Lung (tissue), 12 donors: ENCODE measurements around the gene SPATA31C2. TPM values are rescaled to one million over a fixed set of nuclear protein-coding genes. Genes with fewer than 3 reads are reported as not detected.
A peak's percentile ranks its signal among the peaks of the same experiment; 100 is the strongest.

Experiments
- ATAC-seq: fragments of 200-7000 bp; cut with Tn5 transposase; one replicate; pipeline ENCODE4 v1.9.1; 2020; ENCODE audit warnings: moderate number of reproducible peaks; ENCODE audit not compliant: insufficient read depth, low FRiP score
- DNase-seq, 3 donors: peaks; one replicate each; pipeline ENCODE4 v3.0.0-alpha.2; 2013 to 2017
- H3K27ac ChIP-seq, 2 donors: one replicate each; pipeline ENCODE4 v1.5.1; 2013; ENCODE audit warnings: mild to moderate bottlenecking in 2 of 2, moderate library complexity in 2 of 2, control low read depth in 1 of 2, inconsistent platforms in 1 of 2, low read depth in 1 of 2, low read length in 1 of 2
- H3K27me3 ChIP-seq, 3 donors: one replicate each; pipeline ENCODE4 v1.5.1; 2013; ENCODE audit warnings: low read length in 2 of 3; ENCODE audit not compliant: control insufficient read depth in 3 of 3, insufficient read depth in 3 of 3
- H3K36me3 ChIP-seq, 4 donors: one replicate each; pipeline ENCODE4 v1.5.1; 2013; ENCODE audit warnings: low read length in 4 of 4, mild to moderate bottlenecking in 1 of 4, moderate library complexity in 1 of 4; ENCODE audit not compliant: control insufficient read depth in 4 of 4, insufficient read depth in 4 of 4
- H3K4me1 ChIP-seq, 5 donors: one replicate each; pipeline ENCODE4 v1.5.1; 2013; ENCODE audit warnings: low read length in 5 of 5, mild to moderate bottlenecking in 2 of 5, moderate library complexity in 1 of 5; ENCODE audit not compliant: control insufficient read depth in 5 of 5, insufficient read depth in 5 of 5
- H3K4me3 ChIP-seq: one replicate; pipeline ENCODE4 v1.5.1; 2013; ENCODE audit warnings: mild to moderate bottlenecking, control low read depth, moderate library complexity
- H3K9ac ChIP-seq, 2 donors: one replicate each; pipeline ENCODE4 v1.5.1; 2013; ENCODE audit warnings: low read length in 2 of 2, control low read depth in 1 of 2; ENCODE audit not compliant: insufficient read depth in 1 of 2
- H3K9me3 ChIP-seq, 4 donors: one replicate each; pipeline ENCODE4 v1.5.1; 2013; ENCODE audit warnings: low read length in 3 of 4, mild to moderate bottlenecking in 1 of 4, moderate library complexity in 1 of 4; ENCODE audit not compliant: control insufficient read depth in 4 of 4, insufficient read depth in 3 of 4
- WGBS, 2 donors: extraction: QIAGEN DNeasy Blood & Tissue Kit; methylation state at CpG; one replicate each; pipeline ENCODE4 v1.1.7; 2013; 5-methylcytosine and 5-hydroxymethylcytosine counted together
- polyA plus RNA-seq, 2 donors: library from polyadenylated mRNA; stranded (reverse); fragments of 200-250 nt; gene quantifications; one replicate each; pipeline ENCODE4 v1.2.1, GENCODE V29; 2013
- total RNA-seq, 2 donors: library from RNA; depleted of rRNA in 1 of 2; stranded (reverse); fragments of >200 nt in 1 of 2; gene quantifications; one replicate each; pipeline ENCODE4 v1.2.1, GENCODE V29; 2014 to 2021
- TF ChIP-seq, protein P1 (sequence below): IDR thresholded peaks from 2 replicates; pipeline ENCODE4 v1.5.1; 2012; ENCODE audit warnings: mild to moderate bottlenecking; ENCODE audit errors: control extremely low read depth, extremely low read depth
- donor health status: control.
- donor health status: control.
- donor health status: Bipolar disorder and iron deficiency.
- donor health status: healthy.
- donor health status: DM: yes; HTN: yes; CAD: no.

The SPATA31C2 gene
- total and polyA plus RNA-seq, 4 donors: not detected

GRCh38 chr9:88090151-88090581, 48.1 kb downstream of the SPATA31C2 start:
- WGBS, 2 donors: 77 to 81% methylated on average over 4 of the region's 4 CpGs
- TF ChIP-seq, protein P1, sequence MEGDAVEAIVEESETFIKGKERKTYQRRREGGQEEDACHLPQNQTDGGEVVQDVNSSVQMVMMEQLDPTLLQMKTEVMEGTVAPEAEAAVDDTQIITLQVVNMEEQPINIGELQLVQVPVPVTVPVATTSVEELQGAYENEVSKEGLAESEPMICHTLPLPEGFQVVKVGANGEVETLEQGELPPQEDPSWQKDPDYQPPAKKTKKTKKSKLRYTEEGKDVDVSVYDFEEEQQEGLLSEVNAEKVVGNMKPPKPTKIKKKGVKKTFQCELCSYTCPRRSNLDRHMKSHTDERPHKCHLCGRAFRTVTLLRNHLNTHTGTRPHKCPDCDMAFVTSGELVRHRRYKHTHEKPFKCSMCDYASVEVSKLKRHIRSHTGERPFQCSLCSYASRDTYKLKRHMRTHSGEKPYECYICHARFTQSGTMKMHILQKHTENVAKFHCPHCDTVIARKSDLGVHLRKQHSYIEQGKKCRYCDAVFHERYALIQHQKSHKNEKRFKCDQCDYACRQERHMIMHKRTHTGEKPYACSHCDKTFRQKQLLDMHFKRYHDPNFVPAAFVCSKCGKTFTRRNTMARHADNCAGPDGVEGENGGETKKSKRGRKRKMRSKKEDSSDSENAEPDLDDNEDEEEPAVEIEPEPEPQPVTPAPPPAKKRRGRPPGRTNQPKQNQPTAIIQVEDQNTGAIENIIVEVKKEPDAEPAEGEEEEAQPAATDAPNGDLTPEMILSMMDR: no peak
- Histone ChIP-seq H3K9ac (no peak overlapping the region), H3K9me3 (no peaks in the 10 kb centered on the region), H3K27ac (no peak overlapping the region), H3K4me1 (peaks cover 0 to 18% (median 5%) of the 10 kb centered on the region in 5 donors), H3K27me3 (no peaks in the 10 kb centered on the region), H3K4me3 (no peak overlapping the region), H3K36me3 (no peaks in the 10 kb centered on the region)
- DNase-seq (peak in 2 of 3 donors; percentile 52 to 75), ATAC-seq (no peak)

- Histone ChIP-seq H3K4me3 (no peak overlapping the region), H3K36me3 (no peaks in the 10 kb centered on the region), H3K27me3 (no peaks in the 10 kb centered on the region), H3K9ac (no peak overlapping the region), H3K27ac (no peak overlapping the region), H3K4me1 (peaks cover 0 to 14% (median 5%) of the 10 kb centered on the region in 5 donors), H3K9me3 (no peaks in the 10 kb centered on the region)
- TF ChIP-seq, protein P1: no peak
- ATAC-seq (no peak), DNase-seq (no peak)
- 79 to 82% methylated on average over 6 of the region's 6 CpGs for WGBS, 2 donors
These were observed 50.4 kb downstream of the SPATA31C2 start for GRCh38 chr9:88087906-88088305.

- Histone ChIP-seq H3K9me3 (peaks cover 0 to 3% (median 0%) of the 10 kb centered on the region in 4 donors), H3K4me3 (no peak overlapping the region), H3K9ac (no peak overlapping the region), H3K36me3 (no peaks in the 10 kb centered on the region), H3K27ac (no peak overlapping the region), H3K27me3 (no peaks in the 10 kb centered on the region), H3K4me1 (peaks cover 0 to 8% (median 3%) of the 10 kb centered on the region in 5 donors)
- ATAC-seq (no peak), DNase-seq (no peak)
- TF ChIP-seq, protein P1: no peak
- 89 to 95% methylated on average over 5 of the region's 5 CpGs for WGBS, 2 donors
These were observed 52.8 kb downstream of the SPATA31C2 start for GRCh38 chr9:88085476-88085875.
